ENCODE measurements around the gene NEMP1.
"Not testable (repeated sequence)": the region's sequence is repeated elsewhere in the genome, so short reads cannot be mapped to it uniquely, and the experiment has no call there.

The NEMP1 gene

GRCh38 chr12:57019983-57020719, 58.4 kb downstream of the NEMP1 start:
- no peak for DNase-seq

GRCh38 chr12:57018906-57019305, 59.7 kb downstream of the NEMP1 start:
- no peak for DNase-seq

GRCh38 chr12:57018353-57018752, 60.2 kb downstream of the NEMP1 start:
- not testable (repeated sequence) for DNase-seq

GRCh38 chr12:57016348-57016747, 62.2 kb downstream of the NEMP1 start, which contains the start of gene TAC3:
TSS of gene TAC3 (minus strand) at chr12:57016529. CDS start at chr12:57015797, 732 bp downstream.
- no peak for DNase-seq

GRCh38 chr12:57012600-57013465, 65.8 kb downstream of the NEMP1 start:
- no peak for DNase-seq

- peak; percentile 50 for DNase-seq
Observed at GRCh38 chr12:57011438-57012424, 66.9 kb downstream of the NEMP1 start.

GRCh38 chr12:57010627-57011247, 67.9 kb downstream of the NEMP1 start:
- DNase-seq = no peak

GRCh38 chr12:57009949-57010626, 68.5 kb downstream of the NEMP1 start:
- no peak for DNase-seq

GRCh38 chr12:57008178-57008577, 70.4 kb downstream of the NEMP1 start:
- peak; percentile 69 for DNase-seq

GRCh38 chr12:57006809-57007475, 71.6 kb downstream of the NEMP1 start:
- no peak for DNase-seq

- peak; percentile 60 for DNase-seq
Observed at GRCh38 chr12:57005980-57006808, 72.4 kb downstream of the NEMP1 start, which contains the start of gene ZBTB39. TSS of gene ZBTB39 (minus strand) at chr12:57006546. CDS start at chr12:57004917, 1,629 bp downstream.
